Bronchial epithelial cell (primary cell): Measurements from ENCODE around the gene SLC9B1. TPM values are rescaled to one million over a fixed set of nuclear protein-coding genes. Genes with fewer than 3 reads are reported as not detected.
"Not testable (repeated sequence)": the region's sequence is repeated elsewhere in the genome, so short reads cannot be mapped to it uniquely, and the experiment has no call there.

Experiments
- DNase-seq: peaks from one replicate; pipeline ENCODE4 v3.0.0-alpha.2; 2010; ENCODE audit warnings: low read depth
- FAIRE-seq: peaks from 2 replicates; lab custom pipeline; 2011; peaks lifted over from hg19 to GRCh38; lab: Jason Lieb, UNC
- H3K27me3 ChIP-seq: 2 replicates; pipeline ENCODE4 v1.5.1; 2011; ENCODE audit warnings: low read length; ENCODE audit not compliant: control insufficient read depth, insufficient read depth
- H3K36me3 ChIP-seq: 2 replicates; pipeline ENCODE4 v1.5.1; 2011; ENCODE audit warnings: low read length; ENCODE audit not compliant: control insufficient read depth, insufficient read depth
- H3K4me3 ChIP-seq: 2 replicates; pipeline ENCODE4 v1.5.1; 2011; ENCODE audit warnings: mild to moderate bottlenecking, low read depth, low read length, control low read depth
- total RNA-seq: library from RNA; depleted of rRNA; stranded (reverse); fragments of >200 nt; gene quantifications from 2 replicates; pipeline ENCODE4 v1.2.1, GENCODE V29; 2014
- TF ChIP-seq, protein P1 (sequence below): IDR thresholded peaks from 2 replicates; pipeline ENCODE4 v1.5.1; 2011; ENCODE audit warnings: mild to moderate bottlenecking, moderate library complexity, low read length, control low read depth, inconsistent platforms; ENCODE audit not compliant: insufficient read depth, severe bottlenecking

SLC9B1 gene
- total RNA-seq, 1 donor from 2014 or later, result 0.79 TPM

DNA sequence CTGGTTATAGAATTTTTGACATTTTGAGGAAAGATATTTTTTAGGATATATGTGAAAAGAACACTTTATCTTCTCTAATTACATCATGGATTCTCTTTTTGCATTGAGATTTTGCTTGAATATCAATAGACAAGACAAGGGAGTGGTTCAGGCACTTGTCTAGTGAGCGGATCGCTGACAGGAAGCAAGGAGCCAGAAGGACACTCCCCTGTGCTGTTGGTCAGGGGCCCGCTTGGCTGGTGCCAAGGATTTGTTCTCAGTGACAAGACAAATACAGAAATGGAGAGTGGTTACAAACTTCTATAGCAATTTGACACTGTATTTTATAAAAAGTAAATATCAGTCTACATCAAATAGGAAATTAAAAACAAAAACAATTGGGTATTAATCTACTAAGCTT lies 60.0 kb downstream of the SLC9B1 start:
- Histone ChIP-seq H3K4me3 (no peak overlapping the region), H3K36me3 (no peaks in the 10 kb centered on the region), H3K27me3 (no peaks in the 10 kb centered on the region)
- DNase-seq, result no peak
- TF ChIP-seq, protein P1, sequence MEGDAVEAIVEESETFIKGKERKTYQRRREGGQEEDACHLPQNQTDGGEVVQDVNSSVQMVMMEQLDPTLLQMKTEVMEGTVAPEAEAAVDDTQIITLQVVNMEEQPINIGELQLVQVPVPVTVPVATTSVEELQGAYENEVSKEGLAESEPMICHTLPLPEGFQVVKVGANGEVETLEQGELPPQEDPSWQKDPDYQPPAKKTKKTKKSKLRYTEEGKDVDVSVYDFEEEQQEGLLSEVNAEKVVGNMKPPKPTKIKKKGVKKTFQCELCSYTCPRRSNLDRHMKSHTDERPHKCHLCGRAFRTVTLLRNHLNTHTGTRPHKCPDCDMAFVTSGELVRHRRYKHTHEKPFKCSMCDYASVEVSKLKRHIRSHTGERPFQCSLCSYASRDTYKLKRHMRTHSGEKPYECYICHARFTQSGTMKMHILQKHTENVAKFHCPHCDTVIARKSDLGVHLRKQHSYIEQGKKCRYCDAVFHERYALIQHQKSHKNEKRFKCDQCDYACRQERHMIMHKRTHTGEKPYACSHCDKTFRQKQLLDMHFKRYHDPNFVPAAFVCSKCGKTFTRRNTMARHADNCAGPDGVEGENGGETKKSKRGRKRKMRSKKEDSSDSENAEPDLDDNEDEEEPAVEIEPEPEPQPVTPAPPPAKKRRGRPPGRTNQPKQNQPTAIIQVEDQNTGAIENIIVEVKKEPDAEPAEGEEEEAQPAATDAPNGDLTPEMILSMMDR, result no peak
- FAIRE-seq, result no peak

DNA sequence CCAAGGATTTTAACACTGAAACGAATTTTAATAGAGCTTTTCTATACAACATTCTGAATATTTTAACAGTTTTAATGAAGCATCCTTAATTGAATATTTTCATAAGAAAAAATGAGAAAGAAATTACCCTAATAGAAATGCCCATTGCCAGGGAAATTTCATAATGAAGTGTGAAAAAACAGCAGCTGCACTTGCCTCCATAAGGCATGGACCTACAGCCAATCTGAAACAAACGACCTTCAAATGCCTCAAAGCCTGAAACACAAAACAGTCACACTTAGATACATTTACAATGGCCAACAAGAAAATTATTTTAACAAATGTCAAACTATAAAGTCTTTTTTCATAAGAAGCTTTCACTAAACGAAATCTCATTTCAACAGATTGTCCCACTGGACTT lies 74.4 kb downstream of the SLC9B1 start:
- no peak for FAIRE-seq
- TF ChIP-seq, protein P1, result no peak
- Histone ChIP-seq H3K27me3 (no peaks in the 10 kb centered on the region), H3K4me3 (no peak overlapping the region), H3K36me3 (no peaks in the 10 kb centered on the region)
- no peak for DNase-seq

DNA sequence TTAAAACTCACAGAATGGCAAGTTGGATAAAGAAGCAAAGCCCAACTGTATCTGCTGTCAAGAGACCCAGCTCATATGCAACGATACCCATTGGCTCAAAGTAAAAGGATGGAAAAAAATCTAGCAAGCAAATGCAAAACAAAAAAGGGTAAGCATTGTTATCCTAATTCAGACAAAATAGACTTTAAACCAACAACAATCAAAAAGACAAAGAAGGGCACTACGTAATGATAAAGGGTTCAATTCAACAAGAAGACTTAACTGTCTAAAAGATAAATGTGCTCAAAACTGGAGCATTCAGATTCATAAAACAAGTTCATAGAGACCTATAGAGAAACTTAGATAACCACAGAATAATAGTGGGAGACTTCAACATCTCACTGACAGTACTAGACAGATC lies 81.4 kb downstream of the SLC9B1 start:
- H3K27me3 ChIP-seq, H3K36me3 ChIP-seq, H3K4me3 ChIP-seq, DNase-seq, FAIRE-seq: not testable (repeated sequence)

DNA sequence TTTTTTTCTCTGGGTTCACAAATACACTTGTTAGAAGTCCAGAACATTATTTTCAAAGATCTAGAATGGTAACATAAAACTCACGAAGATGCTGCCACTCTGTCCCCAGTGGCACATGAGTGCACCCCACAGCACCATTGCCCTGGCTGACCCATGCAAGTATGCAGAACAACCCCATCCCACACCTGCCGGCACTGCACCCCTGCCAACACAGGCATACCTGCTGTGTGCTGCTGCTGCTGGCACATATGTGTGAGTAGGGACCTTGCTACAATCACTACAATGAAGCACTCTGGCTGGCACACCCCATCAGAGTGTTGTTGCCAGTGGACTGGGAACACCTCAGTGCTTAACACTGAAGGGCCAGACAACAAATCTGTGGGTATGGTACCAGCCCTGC lies 83.8 kb downstream of the SLC9B1 start:
- TF ChIP-seq, protein P1, result no peak
- no peak overlapping the region for H3K4me3 ChIP-seq
- FAIRE-seq (no peak), DNase-seq (no peak)
- H3K27me3 ChIP-seq, result no peaks in the 10 kb centered on the region
- H3K36me3 ChIP-seq, result no peaks in the 10 kb centered on the region

DNA sequence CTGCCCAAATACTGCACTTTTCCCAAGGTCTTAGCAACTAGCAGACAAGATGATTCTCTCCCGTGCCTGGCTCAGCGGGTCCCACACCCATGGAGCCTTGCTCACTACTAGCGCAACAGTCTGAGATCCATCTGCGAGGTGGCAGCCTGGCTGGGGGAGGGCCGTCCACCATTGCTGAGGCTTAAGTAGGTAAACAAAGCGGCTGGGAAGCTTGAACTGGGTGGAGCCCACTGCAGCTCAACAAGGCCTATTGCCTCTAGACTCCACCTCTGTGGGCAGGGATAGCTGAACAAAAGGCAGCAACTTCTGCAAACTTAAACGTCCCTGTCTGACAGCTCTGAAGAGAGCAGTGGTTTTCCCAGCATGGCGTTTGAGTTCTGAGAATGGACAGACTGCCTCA lies 99.8 kb downstream of the SLC9B1 start:
- not testable (repeated sequence) for DNase-seq, H3K36me3 ChIP-seq, FAIRE-seq, H3K4me3 ChIP-seq, H3K27me3 ChIP-seq

DNA sequence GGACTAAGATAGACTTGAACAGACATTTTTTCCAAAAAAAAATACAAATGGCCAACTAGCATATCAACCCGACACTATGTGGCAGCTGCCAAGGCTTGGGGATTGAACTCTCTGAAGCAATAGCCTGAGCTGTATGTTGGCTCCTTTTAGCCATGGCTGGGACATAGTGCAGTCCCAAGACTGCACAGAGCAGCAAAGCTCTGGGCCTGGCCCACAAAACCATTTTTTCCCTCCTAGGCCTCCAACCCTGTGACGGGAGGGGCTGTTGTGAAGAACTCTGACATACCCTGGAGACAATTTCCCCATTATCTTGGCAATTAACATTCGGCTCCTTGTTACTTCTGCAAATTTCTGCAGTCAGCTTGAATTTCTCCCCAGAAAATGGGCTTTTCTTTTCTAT lies 100.6 kb downstream of the SLC9B1 start:
- Histone ChIP-seq H3K27me3 (no peaks in the 10 kb centered on the region), H3K4me3 (no peak overlapping the region), H3K36me3 (no peaks in the 10 kb centered on the region)
- TF ChIP-seq, protein P1, result no peak
- FAIRE-seq (no peak), DNase-seq (no peak)

DNA sequence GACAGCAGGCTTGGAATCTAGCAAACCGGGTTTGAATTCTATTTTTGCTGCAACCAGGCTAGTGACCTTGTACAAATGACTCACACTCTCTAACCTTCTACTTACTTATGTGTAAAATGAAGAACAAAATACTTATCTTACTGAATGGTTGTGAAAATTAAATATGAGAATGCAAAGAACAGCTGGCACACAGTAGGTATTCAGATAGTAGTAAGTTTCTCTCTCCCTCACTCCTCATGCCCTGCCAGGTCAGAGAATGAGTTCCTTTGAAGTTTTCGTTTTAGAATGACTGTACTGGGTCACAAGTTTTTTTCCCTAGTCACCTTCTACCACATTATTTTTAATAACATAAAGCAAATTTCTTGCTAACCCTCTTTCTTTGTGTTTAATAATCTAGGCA lies 117.7 kb downstream of the SLC9B1 start:
- Histone ChIP-seq H3K27me3 (no peaks in the 10 kb centered on the region), H3K4me3 (no peak overlapping the region), H3K36me3 (no peaks in the 10 kb centered on the region)
- TF ChIP-seq, protein P1, result no peak
- DNase-seq, result no peak
- FAIRE-seq, result no peak

DNA sequence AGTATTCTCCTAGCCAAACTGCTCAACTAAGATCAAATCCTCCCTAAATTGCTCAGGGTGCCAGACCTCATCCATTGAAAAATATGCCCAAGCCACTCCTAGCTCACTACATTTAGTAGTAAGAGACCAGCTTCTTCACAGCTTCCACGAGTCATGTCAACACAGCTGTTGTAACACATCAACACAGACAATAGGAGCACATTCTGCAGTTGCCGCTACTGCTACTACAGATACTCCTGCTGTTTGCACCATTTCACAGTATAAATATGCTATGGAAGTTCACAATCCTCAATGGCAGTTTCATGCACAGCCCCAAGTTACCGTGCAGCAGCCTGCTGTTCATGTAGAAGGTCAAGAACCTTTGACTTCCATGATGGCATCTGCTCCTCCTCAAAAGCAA lies 121.9 kb downstream of the SLC9B1 start:
- not testable (repeated sequence) for H3K4me3 ChIP-seq, H3K27me3 ChIP-seq, FAIRE-seq, H3K36me3 ChIP-seq, DNase-seq

DNA sequence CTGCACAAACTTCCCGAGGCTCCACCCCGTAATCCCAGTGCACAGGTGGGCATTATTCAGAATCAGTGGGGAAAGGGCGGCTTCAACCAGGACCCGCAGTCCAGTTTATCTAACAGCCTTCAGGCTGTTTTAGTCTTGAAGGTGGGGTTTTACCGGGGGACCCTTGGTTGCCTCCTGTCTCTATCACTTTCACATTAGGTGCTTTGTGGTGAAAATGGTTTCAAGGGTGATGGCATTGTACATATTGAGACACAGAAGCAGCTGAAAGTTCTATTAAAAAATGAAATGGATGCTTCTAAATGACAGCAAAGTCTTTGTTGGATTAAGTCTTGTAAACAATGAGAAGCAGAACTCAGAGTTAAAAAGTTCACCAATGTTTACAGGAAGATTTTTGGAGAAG lies 123.0 kb downstream of the SLC9B1 start:
- not testable (repeated sequence) for H3K27me3 ChIP-seq, DNase-seq, H3K4me3 ChIP-seq, H3K36me3 ChIP-seq, FAIRE-seq

DNA sequence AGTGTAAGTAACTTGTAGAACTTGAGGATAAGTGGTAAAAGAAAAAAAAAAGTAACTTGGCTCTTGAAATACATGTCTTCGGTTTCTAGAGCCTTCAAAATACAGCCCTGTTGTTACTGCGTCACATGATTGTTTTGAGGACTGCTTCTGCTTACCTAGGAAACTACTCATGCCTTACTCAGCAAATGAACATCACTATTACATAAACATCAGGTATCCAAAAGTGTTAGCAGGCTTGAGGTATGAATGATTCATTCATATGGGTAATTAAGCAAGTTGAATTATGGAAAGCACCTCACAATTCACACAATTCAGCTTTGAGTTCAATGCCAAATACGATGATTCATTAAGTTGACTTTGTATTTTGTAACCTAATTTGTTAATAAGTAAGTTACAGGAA lies 129.6 kb downstream of the SLC9B1 start:
- H3K4me3 ChIP-seq, FAIRE-seq, H3K36me3 ChIP-seq, H3K27me3 ChIP-seq: not testable (repeated sequence)
- peak; percentile 96 for DNase-seq
